Spleen (tissue), 7 donors: Measurements from ENCODE around the gene NFAT5.

Experiments
- POLR2A ChIP-seq, 3 donors: fragments of 450-650 bp; IDR thresholded peaks; one replicate each; pipeline ENCODE4 v1.5.1; 2017; ENCODE audit warnings: antibody characterized with exemption in 3 of 3, mild to moderate bottlenecking in 1 of 3
- POLR2AphosphoS5 ChIP-seq, 3 donors: sonication (generic); formaldehyde crosslinking; IDR thresholded peaks; one replicate each; pipeline ENCODE4 v1.5.1; 2017; ENCODE audit warnings: antibody characterized with exemption in 3 of 3
- TF ChIP-seq, protein P1 (sequence below), 11 experiments: fragments of 200-600 bp in 7 of 11; fragments of 450-650 bp in 4 of 11; sonication (generic) in 4 of 11; IDR thresholded peaks in 8 of 11; conservative IDR thresholded peaks in 3 of 11; 1 replicate in 7 of 11; 2 replicates in 4 of 11; pipeline versions ENCODE4 v1.4.0 to v1.8.0; 2016 to 2021; ENCODE audit warnings: antibody characterized with exemption in 11 of 11, inconsistent platforms in 4 of 11, mild to moderate bottlenecking in 1 of 11
- donor health status: DM: no; HTN: no; CAD: no; lungs with moderate emphysema.
- donor health status: DM: no; HTN: no; CAD: no.
- donor health status: DM: no; HTN: no; CAD: no.

- TF ChIP-seq, protein P1, sequence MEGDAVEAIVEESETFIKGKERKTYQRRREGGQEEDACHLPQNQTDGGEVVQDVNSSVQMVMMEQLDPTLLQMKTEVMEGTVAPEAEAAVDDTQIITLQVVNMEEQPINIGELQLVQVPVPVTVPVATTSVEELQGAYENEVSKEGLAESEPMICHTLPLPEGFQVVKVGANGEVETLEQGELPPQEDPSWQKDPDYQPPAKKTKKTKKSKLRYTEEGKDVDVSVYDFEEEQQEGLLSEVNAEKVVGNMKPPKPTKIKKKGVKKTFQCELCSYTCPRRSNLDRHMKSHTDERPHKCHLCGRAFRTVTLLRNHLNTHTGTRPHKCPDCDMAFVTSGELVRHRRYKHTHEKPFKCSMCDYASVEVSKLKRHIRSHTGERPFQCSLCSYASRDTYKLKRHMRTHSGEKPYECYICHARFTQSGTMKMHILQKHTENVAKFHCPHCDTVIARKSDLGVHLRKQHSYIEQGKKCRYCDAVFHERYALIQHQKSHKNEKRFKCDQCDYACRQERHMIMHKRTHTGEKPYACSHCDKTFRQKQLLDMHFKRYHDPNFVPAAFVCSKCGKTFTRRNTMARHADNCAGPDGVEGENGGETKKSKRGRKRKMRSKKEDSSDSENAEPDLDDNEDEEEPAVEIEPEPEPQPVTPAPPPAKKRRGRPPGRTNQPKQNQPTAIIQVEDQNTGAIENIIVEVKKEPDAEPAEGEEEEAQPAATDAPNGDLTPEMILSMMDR (IDR thresholded peaks at IDR 0.05 in 8 of 11, conservative IDR thresholded peaks at IDR 0.05 in 3 of 11), result no peak
- TF ChIP-seq POLR2AphosphoS5 (IDR thresholded peaks at IDR 0.05), result no peak
- TF ChIP-seq POLR2A (IDR thresholded peaks at IDR 0.05), result no peak
Observed at GRCh38 chr16:69680358-69680757, 114.6 kb downstream of the NFAT5 start.
